ENCODE measurements around the gene XXYLT1. TPM values are rescaled to one million over a fixed set of nuclear protein-coding genes. Genes with fewer than 3 reads are reported as not detected.
"Not testable (repeated sequence)": the region's sequence is repeated elsewhere in the genome, so short reads cannot be mapped to it uniquely, and the experiment has no call there.

Gene XXYLT1
- total RNA-seq, 1 donor from 2014 or later: 18.4 TPM

DNA sequence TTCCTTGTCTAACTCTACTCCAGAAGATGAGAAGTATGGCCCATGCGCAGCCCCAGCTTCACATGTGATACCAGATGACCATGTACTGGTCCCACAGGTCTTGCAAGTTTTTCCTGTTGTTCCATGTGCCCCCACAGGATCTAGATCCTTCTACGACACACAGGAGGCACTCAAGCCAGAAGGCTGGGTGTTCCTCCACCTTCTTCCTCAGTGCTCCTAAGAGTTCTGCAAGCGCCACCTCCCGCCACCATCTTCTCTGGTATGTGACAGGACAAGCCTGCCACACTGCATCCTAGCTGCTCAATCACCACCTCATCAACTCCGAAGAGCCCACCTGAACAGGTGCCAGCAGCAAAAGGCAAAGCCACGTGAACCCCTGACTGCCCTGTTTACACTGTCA lies 43.1 kb downstream of the XXYLT1 start:
- DNase-seq (ENCODE audit: low read depth): no peak

DNA sequence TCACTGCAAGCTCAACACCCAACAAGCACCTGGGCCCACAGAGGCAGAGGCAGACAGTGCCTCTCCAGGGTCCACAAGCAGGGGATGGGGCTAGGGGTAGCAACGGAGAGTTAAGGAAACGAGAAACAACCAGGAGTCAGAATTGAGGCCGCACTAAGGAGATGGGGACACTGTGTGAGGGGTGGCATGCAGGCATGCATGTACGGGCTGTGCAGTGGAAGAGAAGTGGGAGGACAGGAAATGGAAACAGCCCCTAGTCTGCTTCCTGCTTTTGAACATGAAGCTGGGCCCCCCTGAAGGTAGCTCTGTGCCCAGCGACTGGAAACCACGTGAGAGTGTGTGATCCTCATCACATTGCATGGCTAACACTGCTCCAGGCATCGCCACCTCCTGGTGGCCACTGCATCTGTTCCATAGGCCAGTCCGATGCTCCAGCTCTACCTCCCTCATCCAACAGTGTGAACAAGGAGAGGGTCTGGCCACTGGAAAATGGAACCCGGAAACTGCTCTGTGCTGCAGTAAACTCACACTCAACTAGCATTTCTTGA lies 44.0 kb downstream of the XXYLT1 start:
- no peak for DNase-seq (ENCODE audit: low read depth)

DNA sequence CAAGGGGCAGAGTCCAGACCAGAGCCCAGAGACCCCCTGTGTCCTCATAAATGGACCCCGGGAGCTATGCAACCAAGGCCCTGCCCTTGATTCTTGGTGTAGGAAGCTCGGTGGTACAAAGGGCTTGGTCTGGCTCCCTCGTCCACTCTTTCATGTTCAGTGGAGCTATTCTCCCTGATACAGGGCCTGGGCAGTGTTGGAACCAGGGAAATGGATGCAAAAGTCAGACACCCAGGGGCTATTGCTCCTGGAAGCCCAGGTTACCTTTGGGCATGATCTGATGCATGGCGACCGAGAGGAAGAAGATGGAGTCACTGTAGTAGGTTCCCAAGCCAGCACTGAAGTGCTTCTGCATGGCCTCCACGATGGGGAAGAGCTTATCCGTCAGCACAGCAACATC lies 44.5 kb downstream of the XXYLT1 start:
- no peak for DNase-seq (ENCODE audit: low read depth)

DNA sequence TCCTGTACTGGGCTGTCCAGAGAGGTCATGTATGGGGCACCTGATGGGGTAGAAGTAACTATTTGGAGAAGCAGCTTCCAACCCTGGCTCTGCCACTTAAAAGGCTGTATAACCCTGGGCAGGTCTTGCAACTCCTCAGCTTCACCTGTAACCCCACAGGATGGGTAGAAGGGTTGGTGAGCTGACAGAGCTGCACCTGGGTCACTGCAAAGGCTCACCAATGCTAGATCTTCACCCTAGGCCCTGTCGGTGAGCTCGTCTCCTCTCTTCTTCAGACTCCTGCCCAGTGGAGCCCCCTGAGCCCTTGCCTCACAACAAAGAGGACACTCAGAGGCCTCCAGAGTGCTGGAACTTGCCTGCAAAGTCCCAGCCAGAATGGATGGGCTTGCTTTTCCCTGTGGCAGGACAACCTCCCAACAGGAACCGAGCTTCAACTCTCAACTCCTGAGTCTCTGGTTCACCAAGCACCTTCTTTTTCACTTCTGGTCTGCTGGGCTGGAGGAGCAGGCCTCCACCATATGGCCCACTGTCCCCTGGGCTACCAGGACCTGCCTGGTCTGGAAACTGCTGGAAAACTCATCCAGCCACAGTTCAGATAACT lies 45.9 kb downstream of the XXYLT1 start:
- DNase-seq (ENCODE audit: low read depth): no peak

DNA sequence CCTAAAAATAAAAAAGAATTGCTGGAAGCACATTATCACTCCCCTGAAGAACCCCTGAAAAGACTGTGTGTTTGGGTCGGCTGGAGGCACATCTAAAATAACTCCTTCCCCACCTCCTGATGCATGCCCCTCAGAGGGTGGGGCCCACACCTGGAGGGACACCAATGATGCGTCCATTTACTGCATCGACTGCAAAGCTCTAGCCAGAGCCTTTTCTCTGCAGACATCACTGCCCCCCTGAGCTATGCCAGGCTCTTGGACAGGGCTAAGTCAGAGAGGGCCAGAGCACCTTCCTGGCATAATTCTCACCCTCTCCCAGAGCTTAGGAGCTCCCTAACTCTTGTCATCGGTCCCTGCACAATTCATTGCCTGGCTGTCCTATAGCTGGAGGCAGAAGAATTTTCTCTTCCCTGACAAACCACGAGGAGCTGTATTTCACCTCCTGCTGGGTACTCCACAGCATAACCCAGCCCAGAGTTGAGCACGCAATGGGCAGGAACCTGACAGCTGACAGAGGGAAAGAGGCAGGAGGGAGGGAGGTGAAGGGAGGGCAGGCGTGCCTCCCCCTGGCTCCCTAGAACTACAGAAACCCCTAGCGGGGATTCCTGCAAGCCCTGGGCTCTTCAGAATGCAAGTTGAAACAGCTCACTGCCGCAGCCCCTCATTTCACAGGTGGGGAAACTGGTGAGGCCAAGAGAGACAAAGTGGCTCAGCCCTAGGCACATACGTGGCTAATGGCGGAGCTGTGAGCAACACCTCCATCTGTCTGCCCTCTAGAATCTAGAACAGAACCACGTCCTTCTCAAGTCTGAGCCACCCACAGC lies 46.6 kb downstream of the XXYLT1 start:
- DNase-seq (ENCODE audit: low read depth): no peak

DNA sequence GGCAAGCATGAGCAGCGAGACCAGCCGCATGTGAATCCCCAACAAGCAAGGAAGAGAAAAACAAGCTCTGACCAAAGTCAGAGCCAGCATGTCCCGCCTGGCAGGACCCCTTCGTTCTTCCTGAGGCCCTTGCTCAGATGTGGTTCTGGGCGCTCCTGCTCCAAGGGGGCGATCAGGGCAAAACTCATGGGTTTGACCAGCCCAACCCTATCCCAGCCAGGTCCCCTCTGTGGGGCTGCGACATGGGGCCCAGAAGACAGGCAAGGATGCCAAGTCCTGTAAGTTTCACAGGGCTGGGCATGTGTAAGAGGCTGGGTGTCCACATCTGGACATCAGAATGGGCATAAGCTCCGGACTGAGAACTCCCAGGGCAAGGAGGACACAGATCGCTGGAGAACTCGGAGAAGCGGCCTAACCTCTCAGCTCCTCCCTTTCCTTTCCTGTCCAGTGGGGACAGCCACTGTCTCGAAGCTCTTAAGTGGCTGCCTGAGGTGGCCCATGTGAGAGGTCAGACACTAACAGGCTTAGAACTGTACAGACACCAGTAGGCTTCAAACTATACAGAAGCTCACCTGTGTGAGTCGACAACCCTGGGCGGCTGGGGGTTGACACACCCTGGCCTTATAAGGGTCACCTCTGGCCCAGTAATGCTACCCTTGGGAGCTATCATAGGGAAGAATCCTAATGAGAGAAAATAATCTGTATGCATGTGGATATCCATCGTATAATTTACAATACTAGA lies 48.9 kb downstream of the XXYLT1 start:
- no peak for DNase-seq (ENCODE audit: low read depth)

DNA sequence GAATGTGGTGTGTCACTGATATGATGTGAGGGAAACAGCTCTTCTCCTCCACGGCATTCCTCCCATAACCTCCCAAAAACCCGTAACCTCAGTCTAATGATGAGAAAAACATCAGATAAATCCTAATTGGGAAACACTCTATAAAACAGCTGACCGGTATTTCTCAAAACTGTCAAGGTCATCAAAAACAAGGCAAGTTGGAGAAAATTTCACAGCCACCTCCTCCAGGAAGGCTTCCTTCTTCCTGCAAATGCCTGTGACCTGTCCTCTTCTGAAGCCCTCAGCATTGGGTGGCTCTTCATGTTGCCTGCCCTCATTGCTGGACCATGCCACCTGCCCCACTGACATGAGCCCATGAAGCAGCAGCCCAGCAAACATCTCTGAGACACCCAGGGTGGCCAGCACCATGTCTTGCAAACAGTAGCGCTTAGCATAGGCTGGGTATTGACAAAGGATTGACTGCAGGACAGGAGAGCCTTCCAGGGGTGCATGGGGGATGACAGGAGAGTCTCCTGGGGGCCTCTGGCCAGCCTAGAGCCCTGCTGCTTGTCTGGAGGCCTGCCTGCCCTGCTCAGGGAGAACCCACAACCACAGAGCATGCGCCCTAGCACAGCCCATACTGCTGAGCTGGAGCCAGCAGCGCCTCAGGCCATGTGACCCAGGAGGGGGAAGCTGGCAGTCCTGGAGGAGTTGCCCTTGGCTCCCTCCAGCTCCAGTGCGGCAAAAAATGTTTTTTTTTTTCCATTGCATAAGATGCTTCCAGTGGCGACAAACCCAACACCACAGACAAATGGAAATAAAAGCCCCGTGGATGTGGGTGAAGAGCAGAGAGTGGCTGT lies 49.7 kb downstream of the XXYLT1 start:
- DNase-seq (ENCODE audit: low read depth): no peak

DNA sequence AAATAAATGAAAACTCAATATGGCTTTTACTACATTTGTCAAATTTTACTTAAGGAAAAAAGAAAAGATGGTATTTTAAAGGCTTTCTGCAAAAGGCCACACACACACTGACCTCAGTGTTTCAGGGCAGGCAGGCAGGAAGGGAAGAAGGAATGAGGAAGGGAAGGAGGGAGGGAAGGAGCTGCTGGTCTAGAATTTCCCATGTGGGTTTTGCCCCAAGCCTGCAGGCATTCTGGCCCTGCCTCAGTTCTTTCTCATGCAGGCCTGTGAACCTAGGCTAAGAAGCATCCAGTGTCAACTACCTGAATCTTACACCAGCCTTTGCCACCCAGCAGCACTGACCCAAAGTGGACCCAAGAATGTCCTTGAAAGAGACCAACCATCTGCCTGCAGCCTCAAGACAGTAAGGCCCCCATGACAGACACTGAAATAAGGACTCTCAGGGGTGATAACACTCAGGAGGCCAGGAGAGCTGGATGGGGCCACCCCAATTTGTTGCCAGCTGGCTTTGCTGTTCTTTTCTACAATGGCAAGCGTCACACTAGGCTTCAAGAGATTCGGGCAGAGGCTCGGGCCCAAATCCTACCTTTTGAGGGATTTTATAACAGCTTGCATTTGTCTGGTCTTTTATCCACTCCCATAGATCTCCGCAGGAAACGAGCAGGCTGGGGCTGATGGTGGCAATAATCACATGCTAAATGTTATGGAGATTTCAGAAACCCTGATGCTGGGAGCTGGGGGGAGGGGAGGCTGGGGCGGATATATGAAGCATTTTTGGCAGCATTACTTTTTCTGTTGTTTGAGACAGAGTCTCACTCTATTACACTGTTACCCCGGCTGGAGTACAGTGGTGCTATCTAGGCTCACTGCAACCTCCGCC lies 51.4 kb downstream of the XXYLT1 start:
- no peak for DNase-seq (ENCODE audit: low read depth)

DNA sequence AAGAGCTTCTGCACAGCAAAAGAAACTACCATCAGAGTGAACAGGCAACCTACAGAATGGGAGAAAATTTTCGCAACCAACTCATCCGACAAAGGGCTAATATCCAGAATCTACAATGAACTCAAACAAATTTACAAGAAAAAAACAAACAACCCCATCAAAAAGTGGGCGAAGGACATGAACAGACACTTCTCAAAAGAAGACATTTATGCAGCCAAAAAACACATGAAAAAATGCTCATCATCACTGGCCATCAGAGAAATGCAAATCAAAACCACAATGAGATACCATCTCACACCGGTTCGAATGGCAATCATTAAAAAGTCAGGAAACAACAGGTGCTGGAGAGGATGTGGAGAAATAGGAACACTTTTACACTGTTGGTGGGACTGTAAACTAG lies 52.6 kb downstream of the XXYLT1 start:
- DNase-seq (ENCODE audit: low read depth): not testable (repeated sequence)

DNA sequence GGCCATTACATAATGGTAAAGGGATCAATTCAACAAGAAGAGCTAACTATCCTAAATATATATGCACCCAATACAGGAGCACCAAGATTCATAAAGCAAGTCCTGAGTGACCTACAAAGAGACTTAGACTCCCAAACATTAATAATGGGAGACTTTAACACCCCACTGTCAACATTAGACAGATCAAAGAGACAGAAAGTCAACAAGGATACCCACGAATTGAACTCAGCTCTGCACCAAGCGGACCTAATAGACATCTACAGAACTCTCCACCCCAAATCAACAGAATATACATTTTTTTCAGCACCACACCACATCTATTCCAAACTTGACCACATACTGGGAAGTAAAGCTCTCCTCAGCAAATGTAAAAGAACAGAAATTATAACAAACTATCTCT lies 55.4 kb downstream of the XXYLT1 start:
- DNase-seq (ENCODE audit: low read depth): not testable (repeated sequence)

DNA sequence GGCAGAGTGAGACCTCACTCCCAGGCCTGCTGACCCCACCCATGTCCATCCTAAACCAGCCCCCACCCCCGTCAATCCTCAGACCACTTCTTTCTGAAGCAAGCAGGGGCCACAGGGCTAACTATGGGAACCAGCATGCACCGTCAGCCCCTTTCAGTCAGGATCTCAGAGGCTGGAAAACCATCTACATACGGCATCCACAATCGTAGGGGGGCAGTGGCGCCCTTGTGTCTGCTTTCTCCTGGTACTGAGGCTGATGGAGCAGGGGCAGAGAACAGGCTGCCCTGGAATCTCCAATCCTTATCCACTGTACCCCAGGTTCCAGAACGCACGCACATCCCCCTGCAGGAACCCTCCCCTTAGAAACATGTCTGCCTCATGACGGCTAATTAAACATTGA lies 56.6 kb downstream of the XXYLT1 start:
- DNase-seq (ENCODE audit: low read depth): no peak

DNA sequence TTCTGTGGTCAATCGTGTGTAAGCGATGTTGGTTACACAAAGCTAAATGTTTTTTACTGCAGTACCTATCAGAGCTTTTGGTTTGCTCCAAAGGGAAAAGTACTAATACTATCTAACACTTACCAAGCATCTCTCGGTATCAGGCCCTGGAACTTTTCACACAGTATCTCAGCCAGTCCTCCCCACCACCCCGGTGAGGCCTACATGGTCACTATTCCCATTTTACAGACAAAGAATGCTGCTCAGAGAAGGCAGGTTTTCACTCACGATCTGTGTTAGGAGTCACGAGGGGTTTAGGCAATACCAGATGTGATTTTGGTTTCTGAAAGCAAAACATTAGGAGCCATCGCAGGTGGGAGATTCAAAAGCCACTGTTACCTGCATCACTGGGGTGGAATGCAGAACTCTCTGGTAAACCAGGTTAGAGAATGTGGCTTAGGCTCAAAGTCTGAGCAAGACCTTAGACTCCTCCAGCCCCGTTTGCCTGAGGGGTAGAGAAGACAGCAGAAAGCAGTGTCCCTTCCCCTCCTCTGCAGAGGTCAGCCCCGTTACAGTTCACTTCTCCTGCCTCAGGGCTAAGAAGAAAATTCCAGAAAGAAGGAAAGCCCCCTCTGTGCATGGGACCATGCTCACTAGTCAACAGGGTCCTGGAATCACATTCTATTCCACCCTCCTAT lies 57.2 kb downstream of the XXYLT1 start:
- DNase-seq (ENCODE audit: low read depth): no peak

DNA sequence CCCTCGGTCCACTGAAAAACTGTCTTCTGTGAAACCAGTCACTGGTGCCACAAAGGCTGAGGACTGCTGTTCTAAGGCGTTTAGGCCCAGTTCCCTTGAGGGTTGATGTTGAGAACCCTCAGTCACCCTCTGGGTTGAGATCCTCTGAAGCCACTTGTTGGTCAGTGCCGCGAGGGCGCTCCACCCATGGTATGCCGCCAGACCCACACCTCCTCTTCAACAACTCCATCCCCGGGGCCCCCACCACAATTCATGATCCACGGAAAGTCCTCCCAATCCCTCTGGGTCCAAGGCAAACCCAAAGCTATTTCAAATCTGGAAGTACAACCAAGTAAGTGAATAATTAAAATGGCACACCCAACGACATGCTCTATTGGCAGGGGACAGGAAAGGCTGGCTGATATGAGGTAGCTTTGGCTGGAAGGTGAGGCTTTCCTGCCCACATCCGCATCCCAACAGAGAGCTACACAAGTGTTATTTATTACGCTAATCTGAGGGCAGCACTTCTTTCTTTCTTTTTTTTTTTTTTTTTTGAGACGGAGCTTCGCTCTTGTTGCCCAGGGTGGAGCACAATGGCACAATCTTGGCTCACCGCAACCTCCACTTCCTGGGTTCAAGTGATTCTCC lies 58.1 kb downstream of the XXYLT1 start:
- DNase-seq (ENCODE audit: low read depth): no peak

DNA sequence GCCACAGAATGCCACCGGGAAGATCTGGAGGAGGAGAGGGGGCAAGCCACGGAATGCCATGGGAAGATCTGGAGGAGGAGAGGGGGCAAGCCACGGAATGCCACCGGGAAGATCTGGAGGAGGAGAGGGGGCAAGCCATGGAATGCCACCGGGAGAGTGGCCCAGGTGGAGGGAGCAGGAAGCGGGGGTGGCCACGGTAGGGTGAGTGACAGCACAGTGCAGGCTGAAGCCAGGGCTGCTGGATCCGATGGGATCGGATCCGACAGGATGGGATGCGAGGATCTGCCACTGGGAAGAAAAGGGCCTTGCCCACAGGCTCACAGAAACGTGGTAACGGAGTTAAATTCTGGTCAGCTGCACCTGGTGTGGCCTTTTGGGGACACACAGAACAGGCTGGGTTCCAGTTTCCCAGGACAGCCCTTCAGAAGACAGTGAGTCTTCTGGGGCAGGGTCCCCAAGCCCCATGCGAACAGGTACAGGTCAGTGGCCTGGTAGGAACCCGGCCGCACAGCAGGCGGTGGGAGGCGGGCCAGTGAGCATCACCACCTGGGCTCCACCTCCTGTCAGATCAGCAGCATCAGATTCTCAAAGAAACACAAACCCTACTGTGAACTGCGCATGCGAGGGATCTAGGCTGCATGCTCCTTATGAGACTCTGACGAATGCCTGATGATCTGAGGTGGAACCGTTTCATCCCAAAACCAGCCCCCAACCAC lies 58.8 kb downstream of the XXYLT1 start:
- DNase-seq (ENCODE audit: low read depth): no peak

DNA sequence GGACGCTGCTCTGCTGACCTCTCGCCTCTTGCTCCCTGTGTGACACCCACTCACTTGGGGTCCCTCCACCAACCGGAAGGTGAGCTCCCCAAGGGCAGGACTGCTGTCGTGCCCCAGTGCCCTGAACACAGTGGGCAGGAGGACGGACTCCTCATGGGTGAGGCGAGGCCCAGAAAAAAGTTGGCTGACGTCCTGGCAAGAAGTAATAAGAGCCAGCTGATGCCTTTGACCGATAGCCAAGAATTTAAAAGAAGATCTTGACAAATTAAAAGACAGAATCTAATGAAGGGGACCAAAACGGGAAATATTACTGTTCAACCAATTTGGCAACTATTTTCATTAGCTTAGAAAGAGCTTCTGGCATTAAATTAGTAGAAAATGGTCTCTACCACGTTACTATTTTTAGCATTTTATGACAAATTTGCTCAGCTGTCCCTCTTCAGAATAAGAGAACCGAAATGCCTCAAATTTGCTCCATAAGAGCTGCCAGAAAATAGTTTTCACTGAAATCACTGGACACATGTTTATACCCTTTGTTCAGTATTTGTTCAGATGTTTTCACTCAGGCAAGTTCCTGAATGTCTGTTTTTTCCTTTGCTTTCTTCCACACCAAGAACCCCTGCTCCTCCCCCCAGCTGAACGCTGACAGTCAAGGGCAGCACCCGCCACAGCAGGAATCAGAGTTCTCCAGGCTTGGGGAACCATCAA lies 60.5 kb downstream of the XXYLT1 start:
- DNase-seq (ENCODE audit: low read depth): no peak

DNA sequence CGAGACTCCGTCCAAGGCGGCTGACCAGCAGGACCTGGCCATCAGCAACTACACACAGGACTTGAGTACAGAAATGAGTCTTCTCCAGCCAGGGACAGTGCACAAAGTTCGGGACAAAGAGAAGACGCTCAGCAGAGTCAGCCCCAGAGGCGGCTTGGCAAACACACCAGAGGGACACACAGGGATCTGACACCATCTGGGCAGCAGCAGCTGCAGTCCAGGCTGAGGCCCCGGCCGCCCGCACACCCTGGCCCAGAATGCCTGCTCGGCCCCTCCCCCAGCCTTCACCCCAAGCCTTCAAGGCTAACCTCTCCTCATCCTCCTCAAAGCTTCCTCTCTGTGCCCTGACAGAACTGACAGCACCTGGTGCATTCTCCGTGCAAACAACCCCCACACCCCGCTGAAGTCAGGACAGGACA lies 61.1 kb downstream of the XXYLT1 start:
- DNase-seq (ENCODE audit: low read depth): no peak

DNA sequence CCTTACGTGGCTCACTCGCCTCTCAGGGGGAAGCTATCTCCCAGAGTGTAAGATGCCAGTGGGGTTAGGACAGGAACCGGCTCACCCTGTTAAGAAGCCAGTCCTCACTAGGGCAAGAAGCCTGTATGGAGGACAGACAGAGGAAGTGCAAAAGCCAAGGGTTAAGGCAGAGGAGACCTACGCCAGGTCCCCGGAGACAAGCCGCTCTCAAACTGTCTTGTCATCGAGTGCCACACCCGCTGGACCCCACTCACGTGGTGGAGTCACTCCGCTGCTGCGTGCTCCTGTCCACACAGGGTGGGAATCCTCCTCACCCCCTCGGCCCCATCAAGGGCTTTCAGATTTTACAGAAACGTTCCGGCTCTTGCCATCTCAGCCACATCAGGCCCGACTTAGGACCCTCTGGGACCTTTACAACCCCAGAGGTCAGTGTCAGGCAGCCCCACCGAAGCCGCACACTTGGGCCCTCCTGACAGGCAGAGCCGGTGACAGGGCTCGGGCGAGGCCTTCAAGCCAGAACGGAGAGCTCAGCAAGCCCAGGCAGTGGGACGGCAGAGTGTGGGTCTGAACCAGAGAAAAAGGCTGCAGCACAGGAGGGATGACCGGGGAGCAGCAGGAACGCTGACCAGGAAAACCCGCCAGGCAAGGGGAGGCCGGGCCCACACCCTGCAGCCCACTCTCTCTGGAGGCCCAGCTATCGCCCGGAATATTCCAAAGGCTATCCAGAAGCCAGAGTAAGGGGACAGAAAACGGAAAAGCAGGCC lies 61.7 kb downstream of the XXYLT1 start:
- no peak for DNase-seq (ENCODE audit: low read depth)

DNA sequence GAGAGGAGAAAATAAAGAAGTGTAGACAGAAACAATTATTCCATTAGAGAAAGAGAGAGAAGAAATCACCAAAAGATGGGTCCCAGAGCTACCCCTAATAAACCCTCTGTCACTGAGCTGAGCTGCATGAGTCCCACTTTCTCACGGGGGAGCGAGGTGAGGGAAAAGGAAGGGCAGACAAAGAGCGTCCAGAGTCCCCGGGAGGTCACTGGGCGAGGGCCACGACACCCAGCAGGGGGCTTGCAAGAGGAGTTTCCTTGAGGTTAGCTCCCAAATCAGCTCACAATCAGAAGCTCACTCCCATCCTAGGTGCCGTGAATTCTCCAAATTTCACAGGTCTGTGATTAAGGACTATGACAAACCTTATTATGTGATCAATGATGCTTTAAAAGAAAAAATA lies 62.3 kb downstream of the XXYLT1 start:
- no peak for DNase-seq (ENCODE audit: low read depth)

Data from renal cortical epithelial cell (primary cell).